HL-60 (cell line): ENCODE data around the gene SLC25A11.

Experiments used
- CTCF ChIP-seq: IDR thresholded peaks from one replicate; pipeline ENCODE4 v1.5.1; 2011; ENCODE audit warnings: low read length, control low read depth, inconsistent platforms; ENCODE audit not compliant: insufficient read depth
- GABPA ChIP-seq: IDR thresholded peaks from 2 replicates; pipeline ENCODE4 v1.6.1; 2012; ENCODE audit warnings: low read depth
- POLR2AphosphoS5 ChIP-seq: IDR thresholded peaks from 2 replicates; pipeline ENCODE4 v1.6.1; 2012; ENCODE audit warnings: low read depth
- REST ChIP-seq: IDR thresholded peaks from 2 replicates; pipeline ENCODE4 v1.6.1; 2012; ENCODE audit warnings: low read depth; ENCODE audit not compliant: insufficient replicate concordance

- TF ChIP-seq CTCF (no peak), POLR2AphosphoS5 (no peak), REST (no peak), GABPA (no peak)
Measured at GRCh38 chr17:4939546-4939795, 375 bp downstream of the SLC25A11 start.
